ENCODE results near the gene NSG1. TPM values are rescaled to one million over a fixed set of nuclear protein-coding genes. Genes with fewer than 3 reads are reported as not detected.

The NSG1 gene
- total RNA-seq, 4 donors from 2014 or later: 0.13 TPM; not detected in 3

- Histone ChIP-seq H3K36me3 (peaks cover 4 to 73% of the 10 kb centered on the region in 2 donors), H3K27ac (no peak overlapping the region), H3K9me3 (no peaks in the 10 kb centered on the region), H3K27me3 (no peaks in the 10 kb centered on the region), H3K4me1 (no peaks in the 10 kb centered on the region), H3K4me3 (no peak overlapping the region)
- intact Hi-C loops (cut with DNase I; ENCODE audit: low total_unique reads) (no loop called here), in situ Hi-C loops (cut with MboI; ENCODE audit: low sequenced_read_pairs in 4 of 4) (no loop called here)
- ATAC-seq: no peak
- DNase-seq: no peak
- TF ChIP-seq, protein P1, sequence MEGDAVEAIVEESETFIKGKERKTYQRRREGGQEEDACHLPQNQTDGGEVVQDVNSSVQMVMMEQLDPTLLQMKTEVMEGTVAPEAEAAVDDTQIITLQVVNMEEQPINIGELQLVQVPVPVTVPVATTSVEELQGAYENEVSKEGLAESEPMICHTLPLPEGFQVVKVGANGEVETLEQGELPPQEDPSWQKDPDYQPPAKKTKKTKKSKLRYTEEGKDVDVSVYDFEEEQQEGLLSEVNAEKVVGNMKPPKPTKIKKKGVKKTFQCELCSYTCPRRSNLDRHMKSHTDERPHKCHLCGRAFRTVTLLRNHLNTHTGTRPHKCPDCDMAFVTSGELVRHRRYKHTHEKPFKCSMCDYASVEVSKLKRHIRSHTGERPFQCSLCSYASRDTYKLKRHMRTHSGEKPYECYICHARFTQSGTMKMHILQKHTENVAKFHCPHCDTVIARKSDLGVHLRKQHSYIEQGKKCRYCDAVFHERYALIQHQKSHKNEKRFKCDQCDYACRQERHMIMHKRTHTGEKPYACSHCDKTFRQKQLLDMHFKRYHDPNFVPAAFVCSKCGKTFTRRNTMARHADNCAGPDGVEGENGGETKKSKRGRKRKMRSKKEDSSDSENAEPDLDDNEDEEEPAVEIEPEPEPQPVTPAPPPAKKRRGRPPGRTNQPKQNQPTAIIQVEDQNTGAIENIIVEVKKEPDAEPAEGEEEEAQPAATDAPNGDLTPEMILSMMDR (IDR thresholded peaks at IDR 0.05 in 4 of 5, conservative IDR thresholded peaks at IDR 0.05 in 1 of 5): no peak
- no peak for TF ChIP-seq POLR2A (IDR thresholded peaks at IDR 0.05)
Observed at GRCh38 chr4:4456816-4457578, 70.1 kb downstream of the NSG1 start.

DNA sequence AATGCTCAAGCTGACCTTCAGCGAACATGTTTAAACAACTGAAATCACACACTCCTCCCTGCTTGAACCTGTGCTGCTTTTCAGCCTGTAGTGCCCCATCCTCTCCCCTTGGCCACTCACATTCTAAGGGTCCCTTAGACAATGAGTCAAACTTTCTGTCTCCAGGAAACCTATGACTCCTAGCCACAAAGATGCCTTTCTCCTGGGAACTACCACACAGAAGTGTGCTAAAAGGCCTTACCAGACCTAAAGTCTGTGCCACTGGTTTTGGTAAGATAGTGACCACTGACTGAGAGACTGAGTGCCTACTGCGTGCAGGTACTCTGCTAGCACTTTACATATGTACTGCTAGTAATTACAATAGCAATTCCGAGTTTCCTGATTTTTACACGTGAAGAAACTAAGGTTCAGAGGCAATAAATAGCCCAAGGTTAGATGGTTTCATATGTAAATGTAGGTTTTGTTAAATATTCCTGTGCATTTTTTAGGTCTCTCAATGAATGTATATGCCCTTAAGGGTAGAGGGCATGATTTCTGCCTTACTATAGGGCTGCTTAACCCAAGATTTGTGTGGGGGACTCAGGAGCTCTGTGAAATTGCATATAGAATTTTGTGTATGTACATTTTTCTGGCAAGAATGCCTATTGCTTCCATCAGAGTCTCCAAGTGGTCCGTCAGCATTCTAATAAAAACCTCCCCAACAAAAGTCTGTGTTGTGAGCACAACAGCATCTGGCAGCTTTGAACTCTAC lies 71.1 kb downstream of the NSG1 start:
- Histone ChIP-seq H3K9me3 (no peaks in the 10 kb centered on the region), H3K4me1 (no peaks in the 10 kb centered on the region), H3K27ac (no peak overlapping the region), H3K36me3 (peaks cover 0 to 63% of the 10 kb centered on the region in 2 donors), H3K27me3 (no peaks in the 10 kb centered on the region), H3K4me3 (no peak overlapping the region)
- DNase-seq (no peak), ATAC-seq (no peak)
- intact Hi-C loops (cut with DNase I; ENCODE audit: low total_unique reads) (no loop called here), in situ Hi-C loops (cut with MboI; ENCODE audit: low sequenced_read_pairs in 4 of 4) (no loop called here)
- TF ChIP-seq, protein P1 (IDR thresholded peaks at IDR 0.05 in 4 of 5, conservative IDR thresholded peaks at IDR 0.05 in 1 of 5): no peak
- no peak for TF ChIP-seq POLR2A (IDR thresholded peaks at IDR 0.05)

DNA sequence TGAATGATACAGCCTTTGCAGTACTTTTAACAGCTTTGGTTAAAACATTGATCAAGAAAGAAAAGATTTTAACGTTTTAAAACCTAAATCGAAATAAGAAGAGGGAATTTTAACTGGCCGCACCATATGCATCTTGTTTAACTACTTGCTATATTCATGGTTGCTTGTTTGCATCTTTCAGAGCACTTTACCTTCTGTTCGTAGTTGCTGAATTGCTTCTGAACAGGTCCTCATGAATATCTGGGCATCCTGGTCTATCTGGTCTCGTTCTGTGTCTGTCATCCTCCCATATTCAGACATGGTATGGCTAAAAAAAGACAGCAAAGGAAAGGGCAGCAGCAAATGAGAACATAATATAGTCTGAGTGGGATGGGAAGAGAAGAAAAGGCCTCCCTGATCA lies 72.3 kb downstream of the NSG1 start:
- TF ChIP-seq, protein P1 (IDR thresholded peaks at IDR 0.05 in 4 of 5, conservative IDR thresholded peaks at IDR 0.05 in 1 of 5): no peak
- no peak for TF ChIP-seq POLR2A (IDR thresholded peaks at IDR 0.05)
- ATAC-seq (no peak), DNase-seq (no peak)
- Histone ChIP-seq H3K4me1 (no peaks in the 10 kb centered on the region), H3K36me3 (peaks cover 0 to 51% of the 10 kb centered on the region in 2 donors), H3K9me3 (no peaks in the 10 kb centered on the region), H3K4me3 (no peak overlapping the region), H3K27ac (no peak overlapping the region), H3K27me3 (no peaks in the 10 kb centered on the region)
- in situ Hi-C loops (cut with MboI; ENCODE audit: low sequenced_read_pairs in 4 of 4): no loop called here
- intact Hi-C loops (cut with DNase I; ENCODE audit: low total_unique reads): no loop called here

GRCh38 chr4:4460759-4461158 lies 73.9 kb downstream of the NSG1 start:
- DNase-seq (no peak), ATAC-seq (no peak)
- TF ChIP-seq, protein P1 (IDR thresholded peaks at IDR 0.05 in 4 of 5, conservative IDR thresholded peaks at IDR 0.05 in 1 of 5): no peak
- TF ChIP-seq POLR2A (IDR thresholded peaks at IDR 0.05): no peak
- Histone ChIP-seq H3K9me3 (no peaks in the 10 kb centered on the region), H3K27ac (no peak overlapping the region), H3K4me1 (no peaks in the 10 kb centered on the region), H3K4me3 (no peak overlapping the region), H3K36me3 (peaks cover 0 to 41% of the 10 kb centered on the region in 2 donors), H3K27me3 (no peaks in the 10 kb centered on the region)
- in situ Hi-C loops (cut with MboI; ENCODE audit: low sequenced_read_pairs in 4 of 4) (no loop called here), intact Hi-C loops (cut with DNase I; ENCODE audit: low total_unique reads) (no loop called here)

Data from gastrocnemius medialis (tissue), 4 donors.